HL-60/S4 treated with retinoic acid at 250 ng/mL for 4 days and 3 days (cell line): ENCODE measurements around the gene OR10A4.
"Not testable (repeated sequence)": the region's sequence is repeated elsewhere in the genome, so short reads cannot be mapped to it uniquely, and the experiment has no call there.

Experiments
- in situ Hi-C: fragments of 300-500 bp; cut with MboI; formaldehyde crosslinking; loops from 2 replicates; pipeline ENCODE4 v1.7.0; 2022; ENCODE audit warnings: low sequenced_read_pairs

The OR10A4 gene

GRCh38 chr11:6876325-6876724 is at the start of gene OR10A4:
Gene OR10A4 (plus strand): TSS chr11:6876625. CDS start chr11:6876648, 23 bp downstream.
- in situ Hi-C loops, result no loop called here

- in situ Hi-C loops, result no loop called here
These were observed 48.3 kb upstream of the OR10A4 start for GRCh38 chr11:6828103-6828502.

GRCh38 chr11:6833356-6833755 is 43.1 kb upstream of the OR10A4 start:
- in situ Hi-C loops, result no loop called here

- in situ Hi-C loops, result no loop called here
These were observed 42.4 kb upstream of the OR10A4 start for GRCh38 chr11:6834021-6834420.

- in situ Hi-C loops, result no loop called here
These were observed 34.7 kb upstream of the OR10A4 start for GRCh38 chr11:6841694-6842093.

- in situ Hi-C loops, result no loop called here
These were observed 32.8 kb upstream of the OR10A4 start for GRCh38 chr11:6843670-6844069.

GRCh38 chr11:6844356-6844755 is 32.1 kb upstream of the OR10A4 start:
- in situ Hi-C loops, result no loop called here

- in situ Hi-C loops, result no loop called here
These were observed 31.0 kb upstream of the OR10A4 start, which contains the start of gene OR10A5 for GRCh38 chr11:6845383-6845782. Gene OR10A5 (plus strand): TSS chr11:6845683. CDS start chr11:6845683, 0 bp downstream.

- in situ Hi-C loops, result no loop called here
These were observed 25.9 kb upstream of the OR10A4 start for GRCh38 chr11:6850526-6850925.

- in situ Hi-C loops, result not testable (repeated sequence)
These were observed 21.6 kb upstream of the OR10A4 start for GRCh38 chr11:6854801-6855200.

- in situ Hi-C loops, result no loop called here
These were observed 20.4 kb upstream of the OR10A4 start for GRCh38 chr11:6855971-6856541.

- in situ Hi-C loops, result no loop called here
These were observed 19.6 kb upstream of the OR10A4 start for GRCh38 chr11:6856871-6857270.

- in situ Hi-C loops, result no loop called here
These were observed 13.5 kb upstream of the OR10A4 start, which contains the start of gene OR10A2 for GRCh38 chr11:6862961-6863360. Gene OR10A2 (plus strand): TSS chr11:6863057. CDS start chr11:6869755, 6,698 bp downstream.

- in situ Hi-C loops, result no loop called here
These were observed 12.0 kb upstream of the OR10A4 start for GRCh38 chr11:6864438-6864837.

- in situ Hi-C loops, result no loop called here
These were observed 5.1 kb upstream of the OR10A4 start for GRCh38 chr11:6871278-6871677.

- in situ Hi-C loops, result no loop called here
These were observed 664 bp upstream of the OR10A4 start for GRCh38 chr11:6875761-6876160.

GRCh38 chr11:6876914-6877313 is 489 bp downstream of the OR10A4 start:
- in situ Hi-C loops, result no loop called here

GRCh38 chr11:6882751-6883150 is 6.3 kb downstream of the OR10A4 start:
- in situ Hi-C loops, result no loop called here

GRCh38 chr11:6887711-6888110 is 11.3 kb downstream of the OR10A4 start:
- in situ Hi-C loops, result not testable (repeated sequence)

GRCh38 chr11:6888830-6889229 is 12.4 kb downstream of the OR10A4 start:
- in situ Hi-C loops, result no loop called here

- in situ Hi-C loops, result no loop called here
These were observed 13.4 kb downstream of the OR10A4 start for GRCh38 chr11:6889835-6890234.

- in situ Hi-C loops, result no loop called here
These were observed 16.0 kb downstream of the OR10A4 start, which contains the start of gene OR2D2 for GRCh38 chr11:6892400-6892799. Gene OR2D2 (minus strand): TSS chr11:6892500. CDS start chr11:6892500, 0 bp downstream.

GRCh38 chr11:6894097-6894496 is 17.7 kb downstream of the OR10A4 start:
- in situ Hi-C loops, result no loop called here
